SU-DHL-6 (cell line): ENCODE results near the gene IRF2.

ENCODE experiments used
- H2AFZ ChIP-seq: fragments of 200-600 bp; sonication (generic); 2 replicates; pipeline ENCODE4 v1.6.1; 2014; ENCODE audit warnings: low read depth, mild to moderate bottlenecking, moderate library complexity, mixed read lengths, antibody characterized with exemption, low read length; ENCODE audit not compliant: severe bottlenecking
- H3F3A ChIP-seq: fragments of 200-600 bp; shearing (Covaris generic); 2 replicates; pipeline ENCODE4 v1.6.0; 2016; ENCODE audit warnings: antibody characterized with exemption, mild to moderate bottlenecking; ENCODE audit not compliant: insufficient read depth
- H3K27ac ChIP-seq: fragments of 200-600 bp; sonication (generic); 2 replicates; pipeline ENCODE4 v1.5.1; 2016; ENCODE audit warnings: low read depth, mild to moderate bottlenecking, low read length, moderate library complexity, mixed read lengths
- H3K27me3 ChIP-seq: fragments of 200-600 bp; sonication (generic), shearing (Covaris generic); 2 replicates; pipeline ENCODE4 v1.6.0; 2014; ENCODE audit warnings: mild to moderate bottlenecking, low read length
- H3K36me3 ChIP-seq: fragments of 200-600 bp; sonication (generic); 2 replicates; pipeline ENCODE4 v1.6.1; 2014; ENCODE audit warnings: mild to moderate bottlenecking, low read length, mixed read lengths
- H3K4me2 ChIP-seq: fragments of 300-600, 200-600 bp; shearing (Covaris generic), sonication (generic); 2 replicates; pipeline ENCODE4 v1.6.0; 2014; ENCODE audit warnings: low read length, low read depth, mild to moderate bottlenecking; ENCODE audit not compliant: poor library complexity, severe bottlenecking
- H3K4me3 ChIP-seq: fragments of 200-600 bp; sonication (generic); 2 replicates; pipeline ENCODE4 v1.5.1; 2014; ENCODE audit warnings: antibody characterized with exemption, low read length, mild to moderate bottlenecking, mixed read lengths; ENCODE audit not compliant: insufficient read depth, poor library complexity, severe bottlenecking
- H3K79me2 ChIP-seq: fragments of 200-600 bp; sonication (generic); 2 replicates; pipeline ENCODE4 v1.6.1; 2014; ENCODE audit warnings: mild to moderate bottlenecking, low read length, moderate library complexity; ENCODE audit not compliant: insufficient read depth
- H3K9ac ChIP-seq: fragments of 200-600 bp; sonication (generic); 2 replicates; pipeline ENCODE4 v1.7.0; 2014; ENCODE audit warnings: mild to moderate bottlenecking, low read length
- H3K9me2 ChIP-seq: fragments of 200-600 bp; sonication (generic); replicated peaks from 2 replicates; pipeline ENCODE4 v1.6.1; 2014; ENCODE audit warnings: low read length; ENCODE audit not compliant: insufficient read depth
- H3K9me3 ChIP-seq: fragments of 200-600 bp; sonication (generic); 2 replicates; pipeline ENCODE4 v1.6.1; 2014; ENCODE audit warnings: low read length, mixed read lengths; ENCODE audit not compliant: insufficient read depth
- H4K20me1 ChIP-seq: fragments of 200-600 bp; sonication (generic); 2 replicates; pipeline ENCODE4 v1.6.1; 2014; ENCODE audit warnings: low read depth, mild to moderate bottlenecking, antibody characterized with exemption, low read length, moderate library complexity, mixed read lengths
- EZH2phosphoT487 ChIP-seq: fragments of 200-600 bp; sonication (generic), shearing (Covaris generic); conservative IDR thresholded peaks from 2 replicates; pipeline ENCODE4 v1.6.1; 2018; ENCODE audit warnings: mild to moderate bottlenecking, antibody characterized with exemption, low read length, moderate library complexity, mixed read lengths
- TF ChIP-seq, protein P1 (sequence below): fragments of 200-600 bp; sonication (generic); IDR thresholded peaks from one replicate; pipeline ENCODE4 v1.5.1; 2017; ENCODE audit warnings: antibody characterized with exemption, mild to moderate bottlenecking, low read length, moderate library complexity; ENCODE audit not compliant: insufficient read depth, poor library complexity, severe bottlenecking

IRF2 gene

DNA sequence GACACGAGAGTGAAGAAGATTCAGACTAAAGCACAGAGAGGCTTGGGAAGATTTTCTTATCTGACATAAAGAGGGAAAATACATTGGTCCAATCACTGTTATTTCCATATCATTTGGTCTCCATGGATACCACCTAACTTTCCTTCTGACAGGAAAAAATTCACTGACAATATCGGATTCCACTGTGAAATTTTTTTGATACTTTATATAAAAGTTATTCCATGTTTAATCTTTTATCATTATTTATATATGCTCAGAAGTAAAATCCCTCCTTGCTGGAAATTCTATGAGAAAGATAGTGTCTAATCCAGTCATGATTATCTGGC, 3.6 kb downstream of the IRF2 start:
- Histone ChIP-seq H3K9ac (no peak overlapping the region; the same call in 1 of the 2 replicates), H2AFZ (no peak overlapping the region), H3K36me3 (no peaks in the 10 kb centered on the region), H3K9me3 (no peaks in the 10 kb centered on the region), H3K79me2 (peaks cover 64% of the 10 kb centered on the region), H3K4me3 (no peak overlapping the region), H3K27ac (peak overlapping the region; percentile 8; the same call in 1 of the 2 replicates), H3K27me3 (no peaks in the 10 kb centered on the region), H3K9me2 (no peaks in the 10 kb centered on the region), H3F3A (peaks cover 20% of the 10 kb centered on the region), H3K4me2 (peak overlapping the region; percentile 65), H4K20me1 (no peaks in the 10 kb centered on the region)
- TF ChIP-seq, protein P1, sequence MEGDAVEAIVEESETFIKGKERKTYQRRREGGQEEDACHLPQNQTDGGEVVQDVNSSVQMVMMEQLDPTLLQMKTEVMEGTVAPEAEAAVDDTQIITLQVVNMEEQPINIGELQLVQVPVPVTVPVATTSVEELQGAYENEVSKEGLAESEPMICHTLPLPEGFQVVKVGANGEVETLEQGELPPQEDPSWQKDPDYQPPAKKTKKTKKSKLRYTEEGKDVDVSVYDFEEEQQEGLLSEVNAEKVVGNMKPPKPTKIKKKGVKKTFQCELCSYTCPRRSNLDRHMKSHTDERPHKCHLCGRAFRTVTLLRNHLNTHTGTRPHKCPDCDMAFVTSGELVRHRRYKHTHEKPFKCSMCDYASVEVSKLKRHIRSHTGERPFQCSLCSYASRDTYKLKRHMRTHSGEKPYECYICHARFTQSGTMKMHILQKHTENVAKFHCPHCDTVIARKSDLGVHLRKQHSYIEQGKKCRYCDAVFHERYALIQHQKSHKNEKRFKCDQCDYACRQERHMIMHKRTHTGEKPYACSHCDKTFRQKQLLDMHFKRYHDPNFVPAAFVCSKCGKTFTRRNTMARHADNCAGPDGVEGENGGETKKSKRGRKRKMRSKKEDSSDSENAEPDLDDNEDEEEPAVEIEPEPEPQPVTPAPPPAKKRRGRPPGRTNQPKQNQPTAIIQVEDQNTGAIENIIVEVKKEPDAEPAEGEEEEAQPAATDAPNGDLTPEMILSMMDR = no peak
- no peak for TF ChIP-seq EZH2phosphoT487

DNA sequence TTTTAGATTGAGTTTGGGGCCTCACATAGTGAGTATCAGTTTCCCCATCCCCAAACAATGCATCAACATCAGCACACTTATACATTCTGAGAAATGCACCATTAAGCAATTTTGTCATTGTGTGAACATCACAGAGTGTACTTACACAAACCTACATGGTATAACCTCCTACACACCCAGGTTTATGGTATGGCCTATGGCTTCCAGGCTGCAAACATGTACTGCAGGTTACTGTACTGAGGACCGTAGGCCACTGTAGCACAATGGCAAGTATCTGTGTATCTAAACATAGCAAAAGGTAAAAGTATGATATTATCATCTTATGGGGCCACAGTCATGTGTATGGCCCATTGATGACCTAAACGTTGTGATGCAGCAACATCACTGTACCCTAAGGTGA, 7.7 kb downstream of the IRF2 start:
- no peaks in the 10 kb centered on the region for H3K9me3 ChIP-seq
- H3K36me3 ChIP-seq = no peaks in the 10 kb centered on the region
- H3K9ac ChIP-seq = no peak overlapping the region
- H3K27ac ChIP-seq = no peak overlapping the region
- H3K27me3 ChIP-seq = no peaks in the 10 kb centered on the region
- H3F3A ChIP-seq = peaks cover 10% of the 10 kb centered on the region; the same call in 1 of the 2 replicates
- H4K20me1 ChIP-seq = peaks cover 4% of the 10 kb centered on the region; the same call in 1 of the 2 replicates
- TF ChIP-seq, protein P1 = no peak
- no peak for TF ChIP-seq EZH2phosphoT487
- H3K9me2 ChIP-seq = no peaks in the 10 kb centered on the region
- no peak overlapping the region for H2AFZ ChIP-seq
- H3K4me3 ChIP-seq = no peak overlapping the region
- no peak overlapping the region for H3K4me2 ChIP-seq
- peaks cover 63% of the 10 kb centered on the region for H3K79me2 ChIP-seq

DNA sequence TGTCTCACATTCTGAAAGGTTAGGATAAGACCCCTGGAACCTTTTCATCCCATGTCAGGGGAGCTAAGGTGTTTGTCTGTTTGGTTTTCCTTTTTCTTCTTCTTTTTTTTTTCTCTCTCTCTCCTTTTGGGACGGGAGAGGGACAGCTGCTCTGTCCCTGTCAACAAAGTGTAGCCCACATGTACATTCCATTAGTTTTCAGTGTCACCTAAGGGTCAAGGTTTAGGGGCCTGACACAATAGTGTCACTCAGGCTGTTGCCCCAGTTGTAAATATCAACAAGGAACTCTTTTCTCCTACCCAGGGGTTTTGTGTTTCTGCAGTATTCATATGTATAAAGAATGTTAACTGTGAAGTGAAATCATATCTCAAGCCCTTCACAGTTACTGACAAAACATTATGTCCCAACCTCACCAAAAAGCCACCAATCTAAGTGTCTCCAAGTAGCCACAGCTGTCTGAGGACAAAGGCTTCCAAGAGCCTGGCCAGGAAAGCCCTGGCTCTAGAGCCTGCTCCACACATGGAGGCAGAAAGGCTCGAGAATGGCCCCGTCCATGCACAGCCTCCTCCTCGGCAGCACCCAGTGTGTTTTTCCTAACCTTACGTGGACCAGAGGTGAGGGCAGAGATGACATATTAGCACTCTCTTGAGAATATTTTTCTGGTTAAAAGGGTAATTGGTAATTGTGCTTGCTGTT, 9.4 kb downstream of the IRF2 start:
- Histone ChIP-seq H3K4me2 (no peak overlapping the region), H4K20me1 (peaks cover 4% of the 10 kb centered on the region; the same call in 1 of the 2 replicates)

More for the DNA sequence above, 9.4 kb downstream of the IRF2 start:
- no peak overlapping the region for H3K27ac ChIP-seq
- no peaks in the 10 kb centered on the region for H3F3A ChIP-seq
- no peak overlapping the region for H3K9ac ChIP-seq
- H2AFZ ChIP-seq = no peak overlapping the region
- H3K27me3 ChIP-seq = no peaks in the 10 kb centered on the region
- no peaks in the 10 kb centered on the region for H3K9me3 ChIP-seq
- no peaks in the 10 kb centered on the region for H3K36me3 ChIP-seq
- H3K79me2 ChIP-seq = peaks cover 49% of the 10 kb centered on the region
- H3K9me2 ChIP-seq = no peaks in the 10 kb centered on the region
- no peak overlapping the region for H3K4me3 ChIP-seq
- TF ChIP-seq EZH2phosphoT487 = no peak
- TF ChIP-seq, protein P1 = no peak
